HEK293 (cell line): ENCODE results near the gene R3HDML.

ENCODE experiments used
- CTCF ChIA-PET: fragments of 350-600 bp; formaldehyde crosslinking; extraction: SDS; loops from one replicate; lab custom pipeline; 2021; ENCODE audit warnings: antibody characterized with exemption; lab: Yijun Ruan, JAX
- POLR2A ChIA-PET: fragments of 300-600 bp; formaldehyde crosslinking; extraction: SDS; loops from one replicate; lab custom pipeline; 2020; ENCODE audit warnings: antibody characterized with exemption, inconsistent platforms; lab: Yijun Ruan, JAX
- H3K27ac ChIP-seq: fragments of 200-500 bp; sonication (Bioruptor generic); 2 replicates; pipeline ENCODE4 v1.5.1; 2014; ENCODE audit warnings: low read depth, low read length, control low read depth, inconsistent platforms; ENCODE audit errors: extremely low read depth
- H3K36me3 ChIP-seq, 2 experiments: fragments of 200-500 bp in 1 of 2; sonication (Bioruptor generic) in 1 of 2; 1 replicate in 1 of 2; 2 replicates in 1 of 2; pipeline ENCODE4 v1.5.1; 2014 to 2017; ENCODE audit warnings: inconsistent platforms in 2 of 2, low read length in 2 of 2; ENCODE audit not compliant: control insufficient read depth in 2 of 2, insufficient read depth in 1 of 2
- H3K4me1 ChIP-seq: fragments of 200-500 bp; sonication (Bioruptor generic); 2 replicates; pipeline ENCODE4 v1.5.1; 2014; ENCODE audit warnings: mild to moderate bottlenecking, low read length, inconsistent platforms; ENCODE audit not compliant: control insufficient read depth, insufficient read depth
- H3K4me3 ChIP-seq: 2 replicates; pipeline ENCODE4 v1.5.1; 2011; ENCODE audit warnings: low read depth, mild to moderate bottlenecking, control low read depth, low read length, moderate library complexity
- H3K9me3 ChIP-seq: fragments of 200-500 bp; sonication (Bioruptor generic); 2 replicates; pipeline ENCODE4 v1.5.1; 2014; ENCODE audit warnings: low read depth, low read length, inconsistent platforms; ENCODE audit not compliant: control insufficient read depth, insufficient read depth
- MYNN ChIP-seq: fragments of 450-650 bp; formaldehyde crosslinking; IDR thresholded peaks from 2 replicates; pipeline ENCODE4 v1.5.1; 2016; ENCODE audit warnings: missing biosample characterization, missing genetic modification characterization, borderline replicate concordance
- OSR2 ChIP-seq: fragments of 450-650 bp; formaldehyde crosslinking; IDR thresholded peaks from 2 replicates; pipeline ENCODE4 v1.5.1; 2016; ENCODE audit warnings: missing biosample characterization, missing genetic modification characterization
- YY1 ChIP-seq: fragments of 450-650 bp; formaldehyde crosslinking; IDR thresholded peaks from 2 replicates; pipeline ENCODE4 v1.5.1; 2018; ENCODE audit warnings: missing biosample characterization, missing genetic modification characterization
- ZBTB1 ChIP-seq: fragments of 450-650 bp; formaldehyde crosslinking; IDR thresholded peaks from 2 replicates; pipeline ENCODE4 v1.5.1; 2016; ENCODE audit warnings: missing biosample characterization, missing genetic modification characterization
- ZBTB48 ChIP-seq: fragments of 450-650 bp; formaldehyde crosslinking; IDR thresholded peaks from 2 replicates; pipeline ENCODE4 v1.5.1; 2016; ENCODE audit warnings: missing biosample characterization, missing genetic modification characterization
- ZFP3 ChIP-seq: fragments of 450-650 bp; formaldehyde crosslinking; IDR thresholded peaks from 2 replicates; pipeline ENCODE4 v1.5.1; 2016; ENCODE audit warnings: low read depth, missing biosample characterization, missing genetic modification characterization
- ZFP41 ChIP-seq: fragments of 450-650 bp; formaldehyde crosslinking; IDR thresholded peaks from 2 replicates; pipeline ENCODE4 v1.5.1; 2016; ENCODE audit warnings: missing biosample characterization, missing genetic modification characterization, borderline replicate concordance
- ZNF157 ChIP-seq: fragments of 450-650 bp; formaldehyde crosslinking; IDR thresholded peaks from 2 replicates; pipeline ENCODE4 v1.5.1; 2016; ENCODE audit warnings: missing biosample characterization, missing genetic modification characterization
- ZNF223 ChIP-seq: fragments of 450-650 bp; formaldehyde crosslinking; IDR thresholded peaks from 2 replicates; pipeline ENCODE4 v1.5.1; 2016; ENCODE audit warnings: missing biosample characterization, missing genetic modification characterization
- ZNF23 ChIP-seq: fragments of 450-650 bp; formaldehyde crosslinking; IDR thresholded peaks from 2 replicates; pipeline ENCODE4 v1.5.1; 2016; ENCODE audit warnings: missing biosample characterization, missing genetic modification characterization, borderline replicate concordance
- ZNF24 ChIP-seq: fragments of 450-650 bp; formaldehyde crosslinking; IDR thresholded peaks from 2 replicates; pipeline ENCODE4 v1.5.1; 2016; ENCODE audit warnings: missing biosample characterization, missing genetic modification characterization
- ZNF426 ChIP-seq: fragments of 450-650 bp; formaldehyde crosslinking; IDR thresholded peaks from 2 replicates; pipeline ENCODE4 v1.5.1; 2017; ENCODE audit warnings: missing biosample characterization, missing genetic modification characterization, mild to moderate bottlenecking, inconsistent platforms, moderate library complexity
- ZNF48 ChIP-seq: fragments of 450-650 bp; formaldehyde crosslinking; IDR thresholded peaks from 2 replicates; pipeline ENCODE4 v1.5.1; 2016; ENCODE audit warnings: missing biosample characterization, missing genetic modification characterization
- ZNF530 ChIP-seq: fragments of 450-650 bp; formaldehyde crosslinking; IDR thresholded peaks from 2 replicates; pipeline ENCODE4 v1.5.1; 2016; ENCODE audit warnings: low read depth, missing biosample characterization, missing genetic modification characterization
- ZNF555 ChIP-seq: fragments of 450-650 bp; formaldehyde crosslinking; conservative IDR thresholded peaks from 2 replicates; pipeline ENCODE4 v1.5.1; 2017; ENCODE audit warnings: missing biosample characterization, mild to moderate bottlenecking, missing genetic modification characterization, inconsistent platforms
- ZNF623 ChIP-seq: fragments of 450-650 bp; formaldehyde crosslinking; IDR thresholded peaks from 2 replicates; pipeline ENCODE4 v1.5.1; 2016; ENCODE audit warnings: missing biosample characterization, missing genetic modification characterization
- ZNF639 ChIP-seq: fragments of 450-650 bp; formaldehyde crosslinking; IDR thresholded peaks from 2 replicates; pipeline ENCODE4 v1.5.1; 2016; ENCODE audit warnings: missing biosample characterization, missing genetic modification characterization
- ZNF654 ChIP-seq: fragments of 450-650 bp; formaldehyde crosslinking; IDR thresholded peaks from 2 replicates; pipeline ENCODE4 v1.5.1; 2016; ENCODE audit warnings: low read depth, missing biosample characterization, missing genetic modification characterization
- ZNF660 ChIP-seq: fragments of 450-650 bp; IDR thresholded peaks from 2 replicates; pipeline ENCODE4 v1.5.1; 2018; ENCODE audit warnings: missing biosample characterization, mild to moderate bottlenecking, missing genetic modification characterization
- ZNF664 ChIP-seq: fragments of 450-650 bp; formaldehyde crosslinking; IDR thresholded peaks from 2 replicates; pipeline ENCODE4 v1.5.1; 2016; ENCODE audit warnings: missing biosample characterization, missing genetic modification characterization
- ZNF747 ChIP-seq: fragments of 450-650 bp; formaldehyde crosslinking; IDR thresholded peaks from 2 replicates; pipeline ENCODE4 v1.5.1; 2016; ENCODE audit warnings: missing biosample characterization, missing genetic modification characterization
- ZSCAN18 ChIP-seq: fragments of 450-650 bp; formaldehyde crosslinking; IDR thresholded peaks from 2 replicates; pipeline ENCODE4 v1.5.1; 2016; ENCODE audit warnings: missing biosample characterization, missing genetic modification characterization
- ZSCAN30 ChIP-seq: fragments of 450-650 bp; IDR thresholded peaks from 2 replicates; pipeline ENCODE4 v1.5.1; 2018; ENCODE audit warnings: missing biosample characterization, mild to moderate bottlenecking, missing genetic modification characterization, moderate library complexity
- TF ChIP-seq, protein P1 (sequence below): fragments of 450-650 bp; formaldehyde crosslinking; IDR thresholded peaks from 2 replicates; pipeline ENCODE4 v1.5.1; 2017; ENCODE audit warnings: missing biosample characterization, mild to moderate bottlenecking, missing genetic modification characterization, moderate library complexity
- TF ChIP-seq, protein P2 (sequence below): fragments of 450-650 bp; formaldehyde crosslinking; IDR thresholded peaks from 2 replicates; pipeline ENCODE4 v1.5.1; 2016; ENCODE audit warnings: missing biosample characterization, missing genetic modification characterization

The R3HDML gene

DNA sequence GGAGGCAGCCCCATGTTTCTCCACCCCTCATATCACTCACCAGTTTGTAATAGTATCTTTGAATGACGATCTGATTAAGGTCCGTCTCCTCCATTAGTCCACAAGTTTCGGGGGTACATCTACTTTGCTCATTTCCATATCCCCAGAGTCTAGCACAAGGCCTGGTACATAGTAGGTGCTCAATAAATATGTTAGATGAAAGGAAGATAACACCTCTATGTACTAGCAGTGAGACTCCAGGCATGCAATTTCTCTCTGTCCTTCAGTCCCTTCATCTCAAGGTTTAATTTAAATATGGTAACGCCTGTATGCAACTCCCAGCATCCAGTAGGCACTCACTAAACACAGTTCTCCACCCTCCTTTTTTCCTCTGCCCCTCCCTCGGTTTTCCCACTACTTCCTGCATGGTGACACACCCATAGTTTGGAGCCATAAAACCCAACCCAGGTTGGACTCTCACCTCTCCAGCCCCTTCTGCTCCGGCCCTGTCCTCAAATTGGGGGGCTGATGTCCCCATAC lies 18.2 kb downstream of the R3HDML start:
- TF ChIP-seq ZNF664 (tag by site-specific recombination) (peak; percentile 83), ZSCAN18 (tag by site-specific recombination) (no peak)
- Histone ChIP-seq H3K4me3 (no peak overlapping the region), H3K27ac (no peak overlapping the region), H3K36me3 (no peaks in the 10 kb centered on the region), H3K9me3 (no peaks in the 10 kb centered on the region), H3K4me1 (no peaks in the 10 kb centered on the region)
- ChIA-PET POLR2A (no interaction called here), CTCF (interaction anchor here (0.8 to 1.0 kb wide), 3 partner anchors 12 to 138 kb away, joined by 3 to 4 read pairs (median 3); no protein-coding TSS in a partner anchor)

DNA sequence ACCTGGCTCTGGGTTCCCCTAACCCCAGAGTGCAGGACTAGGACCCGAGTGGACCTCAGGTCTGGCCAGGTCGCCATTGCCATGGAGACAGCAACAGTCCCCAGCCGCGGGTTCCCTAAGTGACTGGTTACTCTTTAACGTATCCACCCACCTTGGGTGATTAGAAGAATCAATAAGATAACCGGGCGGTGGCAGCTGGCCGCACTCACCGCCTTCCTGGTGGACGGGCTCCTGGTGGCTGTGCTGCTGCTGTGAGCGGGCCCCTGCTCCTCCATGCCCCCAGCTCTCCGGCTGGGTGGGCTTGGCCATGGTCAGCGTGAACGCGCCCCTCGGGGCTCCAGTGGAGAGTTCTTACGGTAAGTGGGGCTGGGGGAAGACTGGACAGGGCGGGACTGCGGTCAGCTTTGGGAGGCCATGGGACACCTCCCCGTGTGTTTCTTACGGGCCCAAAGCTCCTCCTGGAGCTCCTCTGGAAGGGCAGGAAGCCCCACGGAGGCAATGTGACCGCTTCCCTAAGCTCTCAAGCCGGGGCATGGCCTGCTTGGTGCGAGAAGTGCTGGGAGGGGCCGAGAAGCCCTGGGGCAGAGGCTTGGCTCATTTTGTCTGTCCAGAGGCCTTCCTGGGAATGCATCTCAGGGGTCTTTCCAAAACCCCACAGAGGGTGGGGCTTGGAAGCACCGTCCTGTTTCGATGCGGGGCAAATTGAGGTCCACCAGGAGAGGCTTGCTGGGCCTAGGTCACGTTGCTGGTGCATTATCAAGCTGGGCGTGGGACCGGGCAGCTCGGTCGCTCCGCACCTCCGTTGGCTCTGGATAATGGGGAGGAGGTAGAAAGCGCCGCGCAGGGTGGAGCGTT lies 18.9 kb downstream of the R3HDML start, which contains the start of gene HNF4A:
HNF4A (plus strand) TSS at position 202 of the 855 bp plus-strand sequence; CDS start at position 308, 106 bp downstream.
- no peak for TF ChIP-seq ZNF24 (tag by site-specific recombination)
- no peak for TF ChIP-seq ZNF660 (tag by site-specific recombination)
- no peak for TF ChIP-seq ZNF157 (tag by site-specific recombination)
- TF ChIP-seq ZFP3 (tag by site-specific recombination): no peak
- TF ChIP-seq ZNF426 (tag by site-specific recombination): no peak
- no peak for TF ChIP-seq ZBTB1 (tag by site-specific recombination)
- no peak for TF ChIP-seq ZNF639
- no peak for TF ChIP-seq ZNF48 (tag by site-specific recombination)
- no peak for TF ChIP-seq ZBTB48
- TF ChIP-seq ZNF654 (tag by site-specific recombination): no peak
- TF ChIP-seq OSR2 (tag by site-specific recombination): no peak
- TF ChIP-seq ZNF555: no peak
- CTCF ChIA-PET: no interaction called here

GRCh38 chr20:44356353-44356723 lies 19.5 kb downstream of the R3HDML start:
- Histone ChIP-seq H3K9me3 (no peaks in the 10 kb centered on the region), H3K4me3 (no peak overlapping the region), H3K4me1 (no peaks in the 10 kb centered on the region), H3K27ac (no peak overlapping the region), H3K36me3 (no peaks in the 10 kb centered on the region)
- TF ChIP-seq, protein P1, sequence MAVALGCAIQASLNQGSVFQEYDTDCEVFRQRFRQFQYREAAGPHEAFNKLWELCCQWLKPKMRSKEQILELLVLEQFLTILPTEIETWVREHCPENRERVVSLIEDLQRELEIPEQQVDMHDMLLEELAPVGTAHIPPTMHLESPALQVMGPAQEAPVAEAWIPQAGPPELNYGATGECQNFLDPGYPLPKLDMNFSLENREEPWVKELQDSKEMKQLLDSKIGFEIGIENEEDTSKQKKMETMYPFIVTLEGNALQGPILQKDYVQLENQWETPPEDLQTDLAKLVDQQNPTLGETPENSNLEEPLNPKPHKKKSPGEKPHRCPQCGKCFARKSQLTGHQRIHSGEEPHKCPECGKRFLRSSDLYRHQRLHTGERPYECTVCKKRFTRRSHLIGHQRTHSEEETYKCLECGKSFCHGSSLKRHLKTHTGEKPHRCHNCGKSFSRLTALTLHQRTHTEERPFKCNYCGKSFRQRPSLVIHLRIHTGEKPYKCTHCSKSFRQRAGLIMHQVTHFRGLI (tag by site-specific recombination): no peak
- TF ChIP-seq, protein P2, sequence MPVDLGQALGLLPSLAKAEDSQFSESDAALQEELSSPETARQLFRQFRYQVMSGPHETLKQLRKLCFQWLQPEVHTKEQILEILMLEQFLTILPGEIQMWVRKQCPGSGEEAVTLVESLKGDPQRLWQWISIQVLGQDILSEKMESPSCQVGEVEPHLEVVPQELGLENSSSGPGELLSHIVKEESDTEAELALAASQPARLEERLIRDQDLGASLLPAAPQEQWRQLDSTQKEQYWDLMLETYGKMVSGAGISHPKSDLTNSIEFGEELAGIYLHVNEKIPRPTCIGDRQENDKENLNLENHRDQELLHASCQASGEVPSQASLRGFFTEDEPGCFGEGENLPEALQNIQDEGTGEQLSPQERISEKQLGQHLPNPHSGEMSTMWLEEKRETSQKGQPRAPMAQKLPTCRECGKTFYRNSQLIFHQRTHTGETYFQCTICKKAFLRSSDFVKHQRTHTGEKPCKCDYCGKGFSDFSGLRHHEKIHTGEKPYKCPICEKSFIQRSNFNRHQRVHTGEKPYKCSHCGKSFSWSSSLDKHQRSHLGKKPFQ (tag by site-specific recombination): no peak
- TF ChIP-seq YY1 (tag by site-specific recombination) (no peak), ZNF23 (tag by site-specific recombination) (no peak), ZNF747 (no peak), ZNF623 (tag by site-specific recombination) (no peak), ZNF530 (tag by site-specific recombination) (no peak), MYNN (tag by site-specific recombination) (no peak), ZNF223 (tag by site-specific recombination) (no peak), ZFP41 (tag by site-specific recombination) (no peak), ZSCAN30 (tag by site-specific recombination) (no peak)
- ChIA-PET POLR2A (no interaction called here), CTCF (no interaction called here)

More for the DNA sequence above, 18.9 kb downstream of the R3HDML start, which contains the start of gene HNF4A:
- H3K36me3 ChIP-seq: no peaks in the 10 kb centered on the region
- POLR2A ChIA-PET: no interaction called here
- H3K9me3 ChIP-seq: no peaks in the 10 kb centered on the region
- no peak within 1 kb of the TSS for H3K27ac ChIP-seq
- H3K4me1 ChIP-seq: no peaks in the 10 kb centered on the region
- H3K4me3 ChIP-seq: no peak within 1 kb of the TSS
